Rectal smooth muscle tissue (tissue), 1 donor: ENCODE data around the gene MAL.

Experiments
- H3K27ac ChIP-seq: one replicate; pipeline ENCODE4 v1.7.0; 2013; ENCODE audit warnings: low read depth, low read length, inconsistent platforms
- H3K27me3 ChIP-seq: one replicate; pipeline ENCODE4 v1.7.0; 2013; ENCODE audit warnings: low read length; ENCODE audit not compliant: control insufficient read depth, insufficient read depth
- H3K36me3 ChIP-seq: one replicate; pipeline ENCODE4 v1.7.0; 2013; ENCODE audit warnings: low read length; ENCODE audit not compliant: control insufficient read depth, insufficient read depth
- H3K4me1 ChIP-seq: one replicate; pipeline ENCODE4 v1.7.0; 2013; ENCODE audit warnings: low read length; ENCODE audit not compliant: control insufficient read depth, insufficient read depth
- H3K4me3 ChIP-seq: one replicate; pipeline ENCODE4 v1.7.0; 2013; ENCODE audit warnings: low read length
- H3K9ac ChIP-seq: one replicate; pipeline ENCODE4 v1.7.0; 2013; ENCODE audit warnings: low read length

MAL gene

DNA sequence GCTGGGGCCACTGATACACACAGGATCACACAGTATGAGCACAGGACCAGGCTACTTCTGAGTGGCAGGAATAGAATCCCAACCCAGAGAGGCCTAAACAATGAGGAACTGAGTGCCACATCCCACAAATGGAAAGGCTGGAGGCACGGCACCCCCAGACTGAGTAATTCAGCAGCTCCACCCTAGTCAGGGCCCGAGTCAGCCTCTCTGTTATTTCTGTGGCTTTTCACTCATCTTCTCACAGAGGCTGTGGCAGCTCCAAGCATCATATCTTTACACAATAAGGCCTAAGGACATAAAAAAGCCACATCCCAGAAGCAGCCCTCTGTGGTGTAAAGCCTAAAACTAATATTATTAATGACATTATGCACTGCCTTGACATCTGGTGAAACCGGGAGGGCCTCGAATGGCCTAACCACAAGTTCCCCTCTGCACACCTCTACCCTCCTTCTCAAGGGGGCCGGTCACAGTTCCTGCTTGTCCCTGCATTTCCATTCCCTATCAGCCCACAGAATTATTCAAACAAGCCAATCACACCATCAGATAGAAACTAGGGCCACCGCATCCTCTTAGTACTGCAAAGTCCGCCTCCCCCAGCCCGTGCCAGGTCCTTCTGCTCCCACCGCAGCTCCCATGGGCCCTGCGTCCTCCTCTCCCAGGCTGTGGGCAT, 12.5 kb upstream of the MAL start:
- Histone ChIP-seq H3K4me1 (peaks cover 2% of the 10 kb centered on the region), H3K27ac (no peak overlapping the region), H3K4me3 (no peak overlapping the region), H3K9ac (no peak overlapping the region), H3K36me3 (no peaks in the 10 kb centered on the region), H3K27me3 (no peaks in the 10 kb centered on the region)

DNA sequence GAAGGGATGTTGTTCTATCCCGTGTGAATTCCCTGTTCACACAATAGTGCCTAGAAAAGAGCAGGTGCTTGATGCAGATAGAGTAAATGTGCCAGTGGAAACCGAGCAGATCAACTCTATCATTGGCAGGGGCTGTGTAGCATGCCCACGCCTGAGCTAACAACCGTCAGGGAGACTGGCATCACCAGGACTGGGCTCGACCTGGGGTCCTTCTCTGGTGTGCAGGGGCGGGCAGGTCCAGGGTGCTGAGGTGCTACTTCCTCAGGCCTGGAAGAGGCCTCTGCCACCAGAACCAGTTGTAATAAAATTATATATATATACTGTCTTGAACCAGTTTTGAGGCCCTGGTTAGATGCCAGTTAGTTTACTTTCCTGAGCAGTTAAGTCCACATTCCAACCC, 11.8 kb upstream of the MAL start:
- no peak overlapping the region for H3K4me3 ChIP-seq
- H3K36me3 ChIP-seq, result no peaks in the 10 kb centered on the region
- no peak overlapping the region for H3K9ac ChIP-seq
- no peak overlapping the region for H3K27ac ChIP-seq
- no peaks in the 10 kb centered on the region for H3K27me3 ChIP-seq
- H3K4me1 ChIP-seq, result no peaks in the 10 kb centered on the region

DNA sequence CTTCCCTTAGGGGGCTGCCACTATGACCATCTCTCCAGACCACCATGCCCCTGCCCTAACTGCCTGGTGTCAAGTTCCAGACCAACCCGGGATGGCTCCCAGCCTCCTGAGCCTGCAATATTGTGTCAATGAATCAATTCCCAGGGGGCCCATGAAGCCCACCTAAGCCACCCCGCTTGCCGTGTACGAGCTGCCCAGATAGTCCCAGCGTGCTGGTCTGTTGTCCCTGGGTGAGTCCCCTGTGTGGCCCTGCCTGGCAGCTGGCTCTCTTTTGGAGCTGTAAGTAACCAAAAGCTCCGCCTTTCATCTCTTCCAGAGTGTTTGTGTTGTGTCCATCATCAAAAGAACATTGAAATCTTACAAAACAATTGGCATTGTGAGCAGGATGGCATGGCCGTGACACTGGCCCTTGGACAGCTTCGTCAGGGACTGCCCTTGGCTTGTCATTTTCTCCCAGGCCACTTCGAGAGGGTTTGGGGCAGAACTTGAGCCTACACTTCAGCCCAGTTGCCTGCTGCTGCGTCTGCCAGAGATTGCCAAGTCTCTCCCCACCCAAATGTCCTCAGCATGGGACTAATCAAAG, 11.3 kb upstream of the MAL start:
- no peak overlapping the region for H3K27ac ChIP-seq

DNA sequence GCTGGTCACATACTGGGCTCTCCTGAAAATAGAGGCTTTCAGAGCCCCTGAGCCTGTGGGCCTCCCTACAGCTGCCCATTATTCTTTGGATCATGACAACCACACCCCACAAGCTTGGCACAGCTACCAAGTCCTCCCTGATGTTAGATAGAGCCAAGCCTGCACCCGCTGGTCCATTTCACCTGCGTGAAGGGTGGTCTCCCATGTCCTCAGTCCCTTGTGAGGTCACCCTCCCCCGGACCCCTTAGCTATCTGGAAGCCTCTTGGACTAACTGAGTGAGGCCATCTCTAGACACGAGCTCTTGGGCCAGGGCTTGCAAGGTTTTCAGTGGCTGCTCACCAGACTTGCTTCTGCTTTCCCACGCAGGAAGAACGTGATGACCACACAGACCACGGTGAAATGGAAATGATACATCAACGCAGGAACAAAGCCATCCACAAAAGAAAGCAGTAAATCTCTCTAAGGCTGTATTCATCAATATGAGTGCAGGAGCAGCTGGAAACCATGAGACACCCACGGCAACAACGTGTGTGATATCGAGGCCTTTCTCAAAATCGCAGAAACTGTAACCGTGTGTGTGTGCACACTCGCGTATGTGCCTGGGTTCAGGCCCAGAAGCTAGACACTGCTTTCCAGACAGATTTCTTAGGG, 10.1 kb upstream of the MAL start:
- Histone ChIP-seq H3K27ac (no peak overlapping the region), H3K9ac (no peak overlapping the region)

More for the DNA sequence above, 11.3 kb upstream of the MAL start:
- Histone ChIP-seq H3K36me3 (no peaks in the 10 kb centered on the region), H3K27me3 (no peaks in the 10 kb centered on the region), H3K9ac (no peak overlapping the region), H3K4me1 (no peaks in the 10 kb centered on the region), H3K4me3 (no peak overlapping the region)

GRCh38 chr2:95016616-95017015, 8.9 kb upstream of the MAL start:
- Histone ChIP-seq H3K4me3 (no peak overlapping the region), H3K27me3 (no peaks in the 10 kb centered on the region), H3K27ac (no peak overlapping the region), H3K4me1 (no peaks in the 10 kb centered on the region), H3K36me3 (no peaks in the 10 kb centered on the region), H3K9ac (no peak overlapping the region)

More for the DNA sequence above, 10.1 kb upstream of the MAL start:
- Histone ChIP-seq H3K36me3 (no peaks in the 10 kb centered on the region), H3K4me3 (no peak overlapping the region), H3K4me1 (no peaks in the 10 kb centered on the region), H3K27me3 (no peaks in the 10 kb centered on the region)

DNA sequence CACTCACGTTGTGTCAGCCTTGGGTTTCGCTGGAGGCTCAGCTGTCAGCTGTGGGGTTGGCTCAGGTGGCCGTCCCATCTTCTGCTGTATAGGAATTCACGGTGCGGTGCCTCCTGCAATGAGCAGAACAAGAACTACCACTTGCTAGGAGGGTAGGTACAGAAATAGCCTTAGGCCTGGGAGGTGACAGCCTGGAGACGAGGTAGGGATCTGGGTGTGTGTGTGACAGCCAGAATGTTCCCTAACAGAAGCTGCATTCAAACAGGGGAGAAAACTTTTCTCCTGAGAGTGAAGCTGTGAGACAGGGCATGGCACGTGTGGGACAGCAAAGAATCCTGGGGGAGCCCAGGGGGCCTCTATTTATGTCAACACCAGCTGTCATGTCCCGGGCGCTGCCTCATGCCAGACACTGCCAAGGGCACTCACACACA, 8.4 kb upstream of the MAL start:
- Histone ChIP-seq H3K9ac (no peak overlapping the region), H3K27ac (no peak overlapping the region), H3K4me1 (no peaks in the 10 kb centered on the region), H3K27me3 (peaks cover under 1% of the 10 kb centered on the region), H3K4me3 (no peak overlapping the region), H3K36me3 (no peaks in the 10 kb centered on the region)

DNA sequence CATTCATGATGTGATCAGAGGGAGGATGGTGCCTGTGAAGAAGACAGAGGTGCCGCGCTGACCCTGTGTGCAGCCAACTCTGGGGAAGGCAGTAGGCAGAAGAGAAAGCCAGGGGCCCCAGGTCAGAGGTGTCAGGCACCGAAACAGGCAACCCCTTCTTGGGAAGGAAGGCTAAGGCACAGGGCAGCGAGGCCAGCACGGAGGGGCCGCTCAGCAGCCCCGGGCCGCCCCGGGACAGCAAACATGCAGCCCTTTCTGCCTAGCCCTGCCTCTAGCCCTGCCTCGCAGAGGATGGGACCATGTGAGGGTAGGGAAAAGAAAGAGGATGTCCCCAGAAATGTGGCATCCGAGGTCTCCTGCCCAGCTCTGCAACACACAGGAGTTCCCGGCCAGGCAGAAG, 7.7 kb upstream of the MAL start:
- Histone ChIP-seq H3K4me3 (no peak overlapping the region), H3K4me1 (no peaks in the 10 kb centered on the region), H3K27ac (no peak overlapping the region), H3K9ac (no peak overlapping the region), H3K27me3 (peaks cover 5% of the 10 kb centered on the region), H3K36me3 (no peaks in the 10 kb centered on the region)

GRCh38 chr2:95018301-95018700, 7.2 kb upstream of the MAL start:
- Histone ChIP-seq H3K9ac (no peak overlapping the region), H3K27me3 (peaks cover 6% of the 10 kb centered on the region), H3K4me1 (no peaks in the 10 kb centered on the region), H3K4me3 (no peak overlapping the region), H3K27ac (no peak overlapping the region), H3K36me3 (no peaks in the 10 kb centered on the region)

DNA sequence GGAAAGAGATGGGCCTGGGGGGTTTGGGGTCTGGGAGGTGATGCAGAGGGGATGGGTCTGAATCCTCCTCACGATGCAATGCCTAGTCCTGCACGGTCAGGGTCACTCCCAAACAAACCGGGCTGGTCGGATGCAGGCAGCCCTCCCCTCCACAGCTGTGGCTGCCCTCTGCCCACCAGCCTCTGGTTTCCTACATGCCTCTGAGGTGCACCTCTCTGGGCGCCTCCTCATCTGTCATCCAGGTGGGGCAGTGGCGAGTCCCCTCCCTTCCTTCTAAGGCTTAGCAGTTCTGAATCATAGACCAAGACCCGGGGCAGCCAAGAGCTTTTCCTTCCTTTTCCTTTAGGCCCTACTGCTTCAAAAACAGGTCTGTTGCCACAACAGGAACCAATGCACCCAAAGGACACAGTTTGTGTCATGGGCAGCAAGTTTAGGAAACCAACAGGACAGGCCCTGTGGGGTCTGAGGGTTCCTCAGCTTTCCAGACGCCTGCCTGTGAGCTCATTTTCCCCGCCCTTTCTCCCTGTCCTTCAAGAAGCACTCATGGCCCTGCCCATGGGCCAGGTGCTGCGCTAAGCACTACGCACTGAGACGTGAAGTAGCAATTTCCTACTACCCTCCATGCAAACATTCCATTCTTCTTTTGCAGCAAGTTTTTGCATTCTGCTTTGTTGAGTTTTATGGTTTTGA, 6.5 kb upstream of the MAL start:
- Histone ChIP-seq H3K4me3 (no peak overlapping the region), H3K36me3 (no peaks in the 10 kb centered on the region), H3K4me1 (no peaks in the 10 kb centered on the region), H3K27ac (no peak overlapping the region), H3K27me3 (peaks cover 10% of the 10 kb centered on the region), H3K9ac (no peak overlapping the region)

DNA sequence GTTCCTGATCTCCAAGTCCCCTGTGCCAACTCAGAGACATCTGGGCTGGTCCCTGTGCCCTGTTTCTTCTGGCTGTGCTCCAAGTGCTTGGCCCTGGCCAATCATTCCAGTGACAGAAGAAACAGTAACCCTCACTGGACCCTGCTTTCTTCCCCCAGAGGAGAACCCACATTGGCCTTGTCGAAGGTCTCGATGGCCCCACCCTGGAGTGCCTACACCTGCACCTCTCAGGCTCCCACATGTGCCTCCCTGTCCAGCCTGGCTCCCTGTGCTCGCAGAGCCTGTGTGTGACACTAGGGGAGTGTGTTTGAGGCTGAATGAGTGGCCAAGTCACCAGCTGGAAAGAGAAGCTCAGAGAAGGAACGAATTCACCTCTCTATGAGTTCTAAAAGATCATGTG, 5.9 kb upstream of the MAL start:
- Histone ChIP-seq H3K27me3 (peaks cover 10% of the 10 kb centered on the region), H3K9ac (no peak overlapping the region), H3K36me3 (no peaks in the 10 kb centered on the region), H3K27ac (no peak overlapping the region), H3K4me3 (no peak overlapping the region), H3K4me1 (no peaks in the 10 kb centered on the region)

- Histone ChIP-seq H3K4me1 (no peaks in the 10 kb centered on the region), H3K27ac (no peak overlapping the region), H3K9ac (no peak overlapping the region), H3K27me3 (peaks cover 14% of the 10 kb centered on the region), H3K4me3 (no peak overlapping the region), H3K36me3 (no peaks in the 10 kb centered on the region)
Measured at GRCh38 chr2:95020275-95021022, 5.1 kb upstream of the MAL start.

GRCh38 chr2:95021023-95021416, 4.5 kb upstream of the MAL start:
- Histone ChIP-seq H3K4me1 (no peaks in the 10 kb centered on the region), H3K4me3 (no peak overlapping the region), H3K36me3 (no peaks in the 10 kb centered on the region), H3K27ac (no peak overlapping the region), H3K27me3 (peaks cover 14% of the 10 kb centered on the region), H3K9ac (no peak overlapping the region)
